Endodermal cell (in vitro differentiated cells): ENCODE measurements around the gene TMEM165. TPM values are rescaled to one million over a fixed set of nuclear protein-coding genes. Genes with fewer than 3 reads are reported as not detected.

Experiments
- DNase-seq: peaks from one replicate; pipeline ENCODE4 v3.0.0-alpha.2; 2017
- H3K27ac ChIP-seq: 2 replicates; pipeline ENCODE4 v1.5.1; 2013; ENCODE audit warnings: mild to moderate bottlenecking, low read depth, low read length, moderate library complexity
- H3K27me3 ChIP-seq: 2 replicates; pipeline ENCODE4 v1.6.1; 2013; ENCODE audit warnings: mild to moderate bottlenecking, low read length, moderate library complexity; ENCODE audit not compliant: insufficient read depth, control insufficient read depth, poor library complexity, severe bottlenecking
- H3K36me3 ChIP-seq: 2 replicates; pipeline ENCODE4 v1.7.0; 2013; ENCODE audit warnings: mild to moderate bottlenecking, low read length, moderate library complexity; ENCODE audit not compliant: control insufficient read depth, insufficient read depth
- H3K4me1 ChIP-seq: one replicate; pipeline ENCODE4 v1.7.0; 2013; ENCODE audit warnings: low read length; ENCODE audit not compliant: control insufficient read depth, insufficient read depth
- H3K4me3 ChIP-seq: 2 replicates; pipeline ENCODE4 v1.5.1; 2013; ENCODE audit warnings: mild to moderate bottlenecking, low read length, moderate library complexity
- H3K9ac ChIP-seq: 2 replicates; pipeline ENCODE4 v1.6.1; 2013; ENCODE audit warnings: mild to moderate bottlenecking, low read length, moderate library complexity; ENCODE audit not compliant: poor library complexity, severe bottlenecking; ENCODE audit errors: extremely low read depth
- H3K9me3 ChIP-seq: 2 replicates; pipeline ENCODE4 v1.6.1; 2013; ENCODE audit warnings: mild to moderate bottlenecking, low read length, moderate library complexity; ENCODE audit not compliant: control insufficient read depth
- H3K27ac Mint-ChIP-seq: 2 replicates; pipeline ENCODE4 v1.8.0; 2020; ENCODE audit warnings: mixed read lengths
- H3K27me3 Mint-ChIP-seq: 2 replicates; pipeline ENCODE4 v1.8.0; 2021; ENCODE audit warnings: mild to moderate bottlenecking, mixed read lengths; ENCODE audit not compliant: insufficient read depth
- H3K36me3 Mint-ChIP-seq: 2 replicates; pipeline ENCODE4 v1.8.0; 2020; ENCODE audit warnings: low read depth, mixed read lengths
- H3K4me1 Mint-ChIP-seq: 2 replicates; pipeline ENCODE4 v1.8.0; 2020; ENCODE audit warnings: mixed read lengths
- H3K4me3 Mint-ChIP-seq: 2 replicates; pipeline ENCODE4 v1.8.0; 2020; ENCODE audit warnings: mild to moderate bottlenecking, moderate library complexity, mixed read lengths
- H3K9me3 Mint-ChIP-seq: 2 replicates; pipeline ENCODE4 v1.8.0; 2020; ENCODE audit warnings: mild to moderate bottlenecking, mixed read lengths
- CTCF ChIP-seq: fragments of 200-600 bp; sonication (generic); conservative IDR thresholded peaks from 2 replicates; pipeline ENCODE4 v1.5.0; 2021; ENCODE audit warnings: antibody characterized with exemption, mild to moderate bottlenecking
- WGBS, 2 experiments: methylation state at CpG; one replicate each; pipeline versions ENCODE4 v1.1.5 to v1.1.7; 2013; ENCODE audit warnings: missing lambda C conversion rate in 2 of 2, mixed read lengths in 1 of 2; ENCODE audit not compliant: insufficient coverage in 1 of 2, insufficient read length in 1 of 2; 5-methylcytosine and 5-hydroxymethylcytosine counted together
- total RNA-seq, 2 donors: library from RNA; stranded (reverse); fragmentation: NEBNext Ultra II Directional in 1 of 2; extraction: Animal tissue kit (Norgen Biotek cat#: 25700) in 1 of 2; gene quantifications; 2 replicates in 1 of 2; 3 replicates in 1 of 2; pipeline ENCODE4 v1.2.1, GENCODE V29; 2021

Gene TMEM165
- total RNA-seq, 2 donors from 2014 or later = 90.5 to 100 TPM

GRCh38 chr4:55366621-55367020, 29.1 kb upstream of the TMEM165 start:
- no peak for TF ChIP-seq CTCF
- Mint-ChIP-seq H3K4me1 (peaks cover 28% of the 10 kb centered on the region), H3K27me3 (no peaks in the 10 kb centered on the region), H3K36me3 (peaks cover 44% of the 10 kb centered on the region), H3K27ac (peak overlapping the region; percentile 65), H3K9me3 (no peaks in the 10 kb centered on the region), H3K4me3 (no peak overlapping the region)
- Histone ChIP-seq H3K9me3 (no peaks in the 10 kb centered on the region), H3K27ac (no peak overlapping the region), H3K36me3 (peaks cover 4% of the 10 kb centered on the region), H3K27me3 (no peaks in the 10 kb centered on the region), H3K4me1 (peaks cover 13% of the 10 kb centered on the region), H3K9ac (peak overlapping the region; percentile 34), H3K4me3 (no peak overlapping the region)
- WGBS, 2 experiments = 88 to 92% methylated on average over 5 to 7 of the region's 7 CpGs
- no peak for DNase-seq

GRCh38 chr4:55367084-55367722, 28.6 kb upstream of the TMEM165 start:
- H3K27ac ChIP-seq = peak overlapping the region; percentile 34
- DNase-seq = no peak

GRCh38 chr4:55369968-55370367, 25.8 kb upstream of the TMEM165 start:
- Mint-ChIP-seq H3K27ac (no peak overlapping the region), H3K27me3 (no peaks in the 10 kb centered on the region), H3K9me3 (no peaks in the 10 kb centered on the region), H3K36me3 (peaks cover 20% of the 10 kb centered on the region), H3K4me3 (no peak overlapping the region), H3K4me1 (peaks cover 20% of the 10 kb centered on the region)
- Histone ChIP-seq H3K4me3 (no peak overlapping the region), H3K27me3 (no peaks in the 10 kb centered on the region), H3K36me3 (no peaks in the 10 kb centered on the region), H3K9ac (no peak overlapping the region), H3K4me1 (peaks cover 13% of the 10 kb centered on the region), H3K9me3 (no peaks in the 10 kb centered on the region), H3K27ac (no peak overlapping the region)
- WGBS, 2 experiments = 94 to 95% methylated on average over 2 of the region's 2 CpGs
- DNase-seq = no peak
- no peak for TF ChIP-seq CTCF

More at GRCh38 chr4:55367084-55367722, 28.6 kb upstream of the TMEM165 start:
- Mint-ChIP-seq H3K27me3 (no peaks in the 10 kb centered on the region), H3K4me1 (peaks cover 25% of the 10 kb centered on the region), H3K4me3 (no peak overlapping the region), H3K27ac (peak overlapping the region; percentile 65), H3K9me3 (no peaks in the 10 kb centered on the region), H3K36me3 (peaks cover 41% of the 10 kb centered on the region)
- H3K9ac ChIP-seq = peak overlapping the region; percentile 34
- H3K4me3 ChIP-seq = no peak overlapping the region
- H3K27me3 ChIP-seq = no peaks in the 10 kb centered on the region
- 81 to 92% methylated on average over 6 of the region's 6 CpGs for WGBS, 2 experiments
- H3K9me3 ChIP-seq = no peaks in the 10 kb centered on the region
- peaks cover 13% of the 10 kb centered on the region for H3K4me1 ChIP-seq
- no peak for TF ChIP-seq CTCF
- H3K36me3 ChIP-seq = peaks cover 4% of the 10 kb centered on the region
